HepG2 (cell line): ENCODE measurements around the gene TBCB. TPM values are rescaled to one million over a fixed set of nuclear protein-coding genes. Genes with fewer than 3 reads are reported as not detected.

ENCODE experiments used
- CHD4 ChIP-seq: fragments of 200-600 bp; sonication (generic); IDR thresholded peaks from 2 replicates; pipeline ENCODE4 v1.7.0; 2017; ENCODE audit warnings: mild to moderate bottlenecking, low read length, borderline replicate concordance
- FOSL2 ChIP-seq: sonication (generic); formaldehyde crosslinking; IDR thresholded peaks from 2 replicates; pipeline ENCODE4 v1.4.0; 2020; ENCODE audit warnings: missing genetic modification reagents
- HNF4A ChIP-seq: sonication (generic); formaldehyde crosslinking; IDR thresholded peaks from 2 replicates; pipeline ENCODE4 v1.4.0; 2020; ENCODE audit warnings: missing genetic modification reagents
- HNRNPH1 ChIP-seq: fragments of 200-400 bp; formaldehyde crosslinking; optimal IDR thresholded peaks from 2 replicates; pipeline ENCODE3; 2017; ENCODE audit warnings: mild to moderate bottlenecking, low read depth, low read length
- JUND ChIP-seq: sonication (generic); formaldehyde crosslinking; IDR thresholded peaks from 2 replicates; pipeline ENCODE4 v1.8.0; 2022; ENCODE audit warnings: mild to moderate bottlenecking, missing genetic modification reagents
- KDM5B ChIP-seq: sonication (generic); formaldehyde crosslinking; IDR thresholded peaks from 2 replicates; pipeline ENCODE4 v1.4.0; 2020; ENCODE audit warnings: missing genetic modification reagents, mild to moderate bottlenecking, borderline replicate concordance
- MEIS1 ChIP-seq: sonication (generic); formaldehyde crosslinking; IDR thresholded peaks from 2 replicates; pipeline ENCODE4 v1.9.0; 2021; ENCODE audit warnings: mild to moderate bottlenecking, missing genetic modification reagents, moderate library complexity, borderline replicate concordance
- RELA ChIP-seq: sonication (generic); formaldehyde crosslinking; IDR thresholded peaks from 2 replicates; pipeline ENCODE4 v1.4.0; 2020; ENCODE audit warnings: missing genetic modification reagents
- SRY ChIP-seq: sonication (generic); formaldehyde crosslinking; IDR thresholded peaks from 2 replicates; pipeline ENCODE4 v1.8.0; 2022; ENCODE audit warnings: mild to moderate bottlenecking, missing genetic modification reagents
- TBL1XR1 ChIP-seq: fragments of 150-350 bp; IDR thresholded peaks from 2 replicates; pipeline ENCODE4 v1.6.1; 2014; ENCODE audit warnings: borderline replicate concordance, low read length; ENCODE audit not compliant: partially characterized antibody
- XRCC5 ChIP-seq: fragments of 200-400 bp; formaldehyde crosslinking; optimal IDR thresholded peaks from 2 replicates; pipeline ENCODE3; 2017; ENCODE audit warnings: mild to moderate bottlenecking, low read length
- ZNF260 ChIP-seq: sonication (generic); formaldehyde crosslinking; IDR thresholded peaks from 2 replicates; pipeline ENCODE4 v1.4.0; 2020; ENCODE audit warnings: missing genetic modification reagents, low read depth, mild to moderate bottlenecking, borderline replicate concordance
- ZNF354B ChIP-seq: sonication (generic); formaldehyde crosslinking; IDR thresholded peaks from 2 replicates; pipeline ENCODE4 v1.8.0; 2022; ENCODE audit warnings: mild to moderate bottlenecking, missing genetic modification reagents
- ZNF564 ChIP-seq: sonication (generic); formaldehyde crosslinking; IDR thresholded peaks from 2 replicates; pipeline ENCODE4 v1.8.1; 2023; ENCODE audit warnings: mild to moderate bottlenecking, missing genetic modification reagents
- ZNF577 ChIP-seq: sonication (generic); formaldehyde crosslinking; IDR thresholded peaks from 2 replicates; pipeline ENCODE4 v1.4.0; 2020; ENCODE audit warnings: mild to moderate bottlenecking, low read depth, missing genetic modification reagents, borderline replicate concordance
- ZNF724P ChIP-seq: sonication (generic); formaldehyde crosslinking; IDR thresholded peaks from 2 replicates; pipeline ENCODE4 v1.8.0; 2022; ENCODE audit warnings: missing genetic modification reagents, borderline replicate concordance
- ZNF761 ChIP-seq: sonication (generic); formaldehyde crosslinking; conservative IDR thresholded peaks from 2 replicates; pipeline ENCODE4 v1.4.0; 2020; ENCODE audit warnings: mild to moderate bottlenecking, missing genetic modification reagents
- polyA plus RNA-seq, 8 experiments: library from polyadenylated mRNA; depleted of rRNA in 3 of 8; stranded (reverse) in 7 of 8; unstranded in 1 of 8; fragments of >200 nt; fragmentation: Illumina TruSeq in 4 of 8; extraction: Trizol in 4 of 8; gene quantifications; 2 replicates each; pipeline versions ENCODE4 v1.2.1 to v1.2.3, GENCODE V29; 2011 to 2016; ENCODE audit warnings: low read depth in 4 of 8, missing spikeins in 1 of 8, mixed read lengths in 1 of 8; ENCODE audit not compliant: insufficient read depth in 1 of 8
- total RNA-seq, 5 experiments: library from RNA; depleted of rRNA; stranded (reverse); fragments of >200 nt; fragmentation: Illumina TruSeq; extraction: Trizol; gene quantifications; 2 replicates each; pipeline ENCODE4 v1.2.3, GENCODE V29; 2016; ENCODE audit warnings: low read depth in 1 of 5
- TF ChIP-seq, protein P1 (sequence below): sonication (generic); formaldehyde crosslinking; IDR thresholded peaks from 2 replicates; pipeline ENCODE4 v1.4.0; 2020; ENCODE audit warnings: missing genetic modification reagents
- TF ChIP-seq, protein P2 (sequence below): sonication (generic); formaldehyde crosslinking; IDR thresholded peaks from 2 replicates; pipeline ENCODE4 v1.8.0; 2022; ENCODE audit warnings: mild to moderate bottlenecking, missing genetic modification reagents
- TF ChIP-seq, protein P3 (sequence below): sonication (generic); formaldehyde crosslinking; IDR thresholded peaks from 2 replicates; pipeline ENCODE4 v1.4.0; 2020; ENCODE audit warnings: missing genetic modification reagents

Gene TBCB
- total and polyA plus RNA-seq, 2 of the 13 experiments (the other 11 are each of a cell fraction or from before 2014, with no cell fraction given) = 271 to 276 TPM

DNA sequence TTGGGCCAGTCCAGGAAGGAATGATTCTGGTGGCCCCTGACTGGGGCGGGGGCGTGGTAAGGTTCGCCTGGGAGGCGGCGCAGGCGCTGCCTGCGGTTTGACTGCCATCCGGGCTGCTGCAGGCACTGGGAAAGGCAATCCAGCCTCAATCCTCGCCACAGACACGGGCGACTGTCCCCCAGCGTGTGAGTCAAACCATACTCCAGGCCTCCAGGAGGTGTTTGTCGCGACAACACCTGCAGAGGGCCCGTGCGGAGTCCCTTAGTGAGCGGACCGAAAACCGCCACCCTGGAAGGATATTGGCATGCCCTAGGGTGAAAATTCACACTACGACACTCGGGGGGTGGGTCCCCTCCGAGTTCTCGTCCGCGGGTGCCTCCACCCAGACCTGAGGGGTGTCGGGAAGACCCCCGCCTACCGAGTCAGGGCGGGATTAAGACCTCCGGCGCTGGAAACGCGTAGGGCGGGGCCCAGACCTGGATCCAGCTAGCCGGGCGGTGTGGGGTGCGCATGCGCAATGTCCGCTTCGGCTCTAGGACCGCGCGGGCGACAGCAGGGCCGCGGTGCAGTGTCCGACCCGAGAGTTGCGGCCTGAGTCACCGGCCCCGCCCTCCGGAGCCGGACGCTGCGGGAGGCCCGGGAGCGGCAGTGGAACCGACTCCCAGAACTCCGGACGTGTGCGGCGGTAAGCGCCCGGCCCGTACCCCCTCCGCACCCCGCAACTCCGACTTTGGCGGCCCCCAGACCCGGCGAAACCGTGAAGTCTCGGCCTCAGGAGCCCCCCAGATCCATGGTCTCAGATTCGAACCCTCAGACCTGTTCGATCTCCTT, 24.4 kb downstream of the TBCB start, which contains the start of gene CAPNS1 (continued):
- no peak for TF ChIP-seq RELA (CRISPR knock-in tag)
- TF ChIP-seq ZNF577 (CRISPR knock-in tag) = no peak
- no peak for TF ChIP-seq ZNF724P (CRISPR knock-in tag)
- TF ChIP-seq ZNF564 (CRISPR knock-in tag) = peak; percentile 30; the same call in 1 of the 2 replicates
- peak; percentile 66 for TF ChIP-seq JUND
- TF ChIP-seq, protein P1, sequence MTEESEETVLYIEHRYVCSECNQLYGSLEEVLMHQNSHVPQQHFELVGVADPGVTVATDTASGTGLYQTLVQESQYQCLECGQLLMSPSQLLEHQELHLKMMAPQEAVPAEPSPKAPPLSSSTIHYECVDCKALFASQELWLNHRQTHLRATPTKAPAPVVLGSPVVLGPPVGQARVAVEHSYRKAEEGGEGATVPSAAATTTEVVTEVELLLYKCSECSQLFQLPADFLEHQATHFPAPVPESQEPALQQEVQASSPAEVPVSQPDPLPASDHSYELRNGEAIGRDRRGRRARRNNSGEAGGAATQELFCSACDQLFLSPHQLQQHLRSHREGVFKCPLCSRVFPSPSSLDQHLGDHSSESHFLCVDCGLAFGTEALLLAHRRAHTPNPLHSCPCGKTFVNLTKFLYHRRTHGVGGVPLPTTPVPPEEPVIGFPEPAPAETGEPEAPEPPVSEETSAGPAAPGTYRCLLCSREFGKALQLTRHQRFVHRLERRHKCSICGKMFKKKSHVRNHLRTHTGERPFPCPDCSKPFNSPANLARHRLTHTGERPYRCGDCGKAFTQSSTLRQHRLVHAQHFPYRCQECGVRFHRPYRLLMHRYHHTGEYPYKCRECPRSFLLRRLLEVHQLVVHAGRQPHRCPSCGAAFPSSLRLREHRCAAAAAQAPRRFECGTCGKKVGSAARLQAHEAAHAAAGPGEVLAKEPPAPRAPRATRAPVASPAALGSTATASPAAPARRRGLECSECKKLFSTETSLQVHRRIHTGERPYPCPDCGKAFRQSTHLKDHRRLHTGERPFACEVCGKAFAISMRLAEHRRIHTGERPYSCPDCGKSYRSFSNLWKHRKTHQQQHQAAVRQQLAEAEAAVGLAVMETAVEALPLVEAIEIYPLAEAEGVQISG (CRISPR knock-in tag) = peak; percentile 84
- no peak for TF ChIP-seq SRY (CRISPR knock-in tag)
- peak; percentile 93 for TF ChIP-seq XRCC5
- peak; percentile 93 for TF ChIP-seq FOSL2 (CRISPR knock-in tag)
- peak; percentile 67; the same call in 1 of the 2 replicates for TF ChIP-seq ZNF761 (CRISPR knock-in tag)
- TF ChIP-seq ZNF354B (CRISPR knock-in tag) = no peak
- TF ChIP-seq HNRNPH1 = peak; percentile 42
- peak; percentile 54; the same call in 1 of the 2 replicates for TF ChIP-seq KDM5B (CRISPR knock-in tag)
- TF ChIP-seq, protein P2, sequence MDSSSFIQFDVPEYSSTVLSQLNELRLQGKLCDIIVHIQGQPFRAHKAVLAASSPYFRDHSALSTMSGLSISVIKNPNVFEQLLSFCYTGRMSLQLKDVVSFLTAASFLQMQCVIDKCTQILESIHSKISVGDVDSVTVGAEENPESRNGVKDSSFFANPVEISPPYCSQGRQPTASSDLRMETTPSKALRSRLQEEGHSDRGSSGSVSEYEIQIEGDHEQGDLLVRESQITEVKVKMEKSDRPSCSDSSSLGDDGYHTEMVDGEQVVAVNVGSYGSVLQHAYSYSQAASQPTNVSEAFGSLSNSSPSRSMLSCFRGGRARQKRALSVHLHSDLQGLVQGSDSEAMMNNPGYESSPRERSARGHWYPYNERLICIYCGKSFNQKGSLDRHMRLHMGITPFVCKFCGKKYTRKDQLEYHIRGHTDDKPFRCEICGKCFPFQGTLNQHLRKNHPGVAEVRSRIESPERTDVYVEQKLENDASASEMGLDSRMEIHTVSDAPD = 0 out of 2 replicates have a peak, but pooled peaks have one; percentile 16
- TF ChIP-seq, protein P3, sequence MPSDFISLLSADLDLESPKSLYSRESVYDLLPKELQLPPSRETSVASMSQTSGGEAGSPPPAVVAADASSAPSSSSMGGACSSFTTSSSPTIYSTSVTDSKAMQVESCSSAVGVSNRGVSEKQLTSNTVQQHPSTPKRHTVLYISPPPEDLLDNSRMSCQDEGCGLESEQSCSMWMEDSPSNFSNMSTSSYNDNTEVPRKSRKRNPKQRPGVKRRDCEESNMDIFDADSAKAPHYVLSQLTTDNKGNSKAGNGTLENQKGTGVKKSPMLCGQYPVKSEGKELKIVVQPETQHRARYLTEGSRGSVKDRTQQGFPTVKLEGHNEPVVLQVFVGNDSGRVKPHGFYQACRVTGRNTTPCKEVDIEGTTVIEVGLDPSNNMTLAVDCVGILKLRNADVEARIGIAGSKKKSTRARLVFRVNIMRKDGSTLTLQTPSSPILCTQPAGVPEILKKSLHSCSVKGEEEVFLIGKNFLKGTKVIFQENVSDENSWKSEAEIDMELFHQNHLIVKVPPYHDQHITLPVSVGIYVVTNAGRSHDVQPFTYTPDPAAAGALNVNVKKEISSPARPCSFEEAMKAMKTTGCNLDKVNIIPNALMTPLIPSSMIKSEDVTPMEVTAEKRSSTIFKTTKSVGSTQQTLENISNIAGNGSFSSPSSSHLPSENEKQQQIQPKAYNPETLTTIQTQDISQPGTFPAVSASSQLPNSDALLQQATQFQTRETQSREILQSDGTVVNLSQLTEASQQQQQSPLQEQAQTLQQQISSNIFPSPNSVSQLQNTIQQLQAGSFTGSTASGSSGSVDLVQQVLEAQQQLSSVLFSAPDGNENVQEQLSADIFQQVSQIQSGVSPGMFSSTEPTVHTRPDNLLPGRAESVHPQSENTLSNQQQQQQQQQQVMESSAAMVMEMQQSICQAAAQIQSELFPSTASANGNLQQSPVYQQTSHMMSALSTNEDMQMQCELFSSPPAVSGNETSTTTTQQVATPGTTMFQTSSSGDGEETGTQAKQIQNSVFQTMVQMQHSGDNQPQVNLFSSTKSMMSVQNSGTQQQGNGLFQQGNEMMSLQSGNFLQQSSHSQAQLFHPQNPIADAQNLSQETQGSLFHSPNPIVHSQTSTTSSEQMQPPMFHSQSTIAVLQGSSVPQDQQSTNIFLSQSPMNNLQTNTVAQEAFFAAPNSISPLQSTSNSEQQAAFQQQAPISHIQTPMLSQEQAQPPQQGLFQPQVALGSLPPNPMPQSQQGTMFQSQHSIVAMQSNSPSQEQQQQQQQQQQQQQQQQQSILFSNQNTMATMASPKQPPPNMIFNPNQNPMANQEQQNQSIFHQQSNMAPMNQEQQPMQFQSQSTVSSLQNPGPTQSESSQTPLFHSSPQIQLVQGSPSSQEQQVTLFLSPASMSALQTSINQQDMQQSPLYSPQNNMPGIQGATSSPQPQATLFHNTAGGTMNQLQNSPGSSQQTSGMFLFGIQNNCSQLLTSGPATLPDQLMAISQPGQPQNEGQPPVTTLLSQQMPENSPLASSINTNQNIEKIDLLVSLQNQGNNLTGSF (CRISPR knock-in tag) = 0 out of 2 replicates have a peak, but pooled peaks have one; percentile 39
- no peak for TF ChIP-seq TBL1XR1
- no peak for TF ChIP-seq CHD4
- no peak for TF ChIP-seq ZNF260 (CRISPR knock-in tag)
- TF ChIP-seq HNF4A (CRISPR knock-in tag) = no peak
- TF ChIP-seq MEIS1 (CRISPR knock-in tag) = no peak; the same call in 1 of the 2 replicates
